Stimulated activated CD4-positive, alpha-beta T cell treated with anti-CD3 and anti-CD28 coated beads, TNF-alpha, amount 100 ng/mL, for 48 hours (primary cell): ENCODE data around the gene ANO5.

ENCODE experiments used
- DNase-seq, 3 donors: peaks; one replicate each; pipeline ENCODE4 v3.0.0-alpha.2; 2020; ENCODE audit warnings: low read depth in 3 of 3

ANO5 gene, protein sequence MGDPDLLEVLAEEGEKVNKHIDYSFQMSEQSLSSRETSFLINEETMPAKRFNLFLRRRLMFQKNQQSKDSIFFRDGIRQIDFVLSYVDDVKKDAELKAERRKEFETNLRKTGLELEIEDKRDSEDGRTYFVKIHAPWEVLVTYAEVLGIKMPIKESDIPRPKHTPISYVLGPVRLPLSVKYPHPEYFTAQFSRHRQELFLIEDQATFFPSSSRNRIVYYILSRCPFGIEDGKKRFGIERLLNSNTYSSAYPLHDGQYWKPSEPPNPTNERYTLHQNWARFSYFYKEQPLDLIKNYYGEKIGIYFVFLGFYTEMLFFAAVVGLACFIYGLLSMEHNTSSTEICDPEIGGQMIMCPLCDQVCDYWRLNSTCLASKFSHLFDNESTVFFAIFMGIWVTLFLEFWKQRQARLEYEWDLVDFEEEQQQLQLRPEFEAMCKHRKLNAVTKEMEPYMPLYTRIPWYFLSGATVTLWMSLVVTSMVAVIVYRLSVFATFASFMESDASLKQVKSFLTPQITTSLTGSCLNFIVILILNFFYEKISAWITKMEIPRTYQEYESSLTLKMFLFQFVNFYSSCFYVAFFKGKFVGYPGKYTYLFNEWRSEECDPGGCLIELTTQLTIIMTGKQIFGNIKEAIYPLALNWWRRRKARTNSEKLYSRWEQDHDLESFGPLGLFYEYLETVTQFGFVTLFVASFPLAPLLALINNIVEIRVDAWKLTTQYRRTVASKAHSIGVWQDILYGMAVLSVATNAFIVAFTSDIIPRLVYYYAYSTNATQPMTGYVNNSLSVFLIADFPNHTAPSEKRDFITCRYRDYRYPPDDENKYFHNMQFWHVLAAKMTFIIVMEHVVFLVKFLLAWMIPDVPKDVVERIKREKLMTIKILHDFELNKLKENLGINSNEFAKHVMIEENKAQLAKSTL

GRCh38 chr11:22192642-22193347 is at the start of gene ANO5:
Gene ANO5 (plus strand): TSS chr11:22193085. CDS start chr11:22193493, 408 bp downstream.
- DNase-seq = no peak

- DNase-seq = no peak
These were observed 41.2 kb upstream of the ANO5 start for GRCh38 chr11:22151649-22152197.

- DNase-seq = no peak
These were observed 35.4 kb upstream of the ANO5 start for GRCh38 chr11:22157531-22157930.

- DNase-seq = no peak
These were observed 31.4 kb upstream of the ANO5 start for GRCh38 chr11:22161489-22161888.

DNA sequence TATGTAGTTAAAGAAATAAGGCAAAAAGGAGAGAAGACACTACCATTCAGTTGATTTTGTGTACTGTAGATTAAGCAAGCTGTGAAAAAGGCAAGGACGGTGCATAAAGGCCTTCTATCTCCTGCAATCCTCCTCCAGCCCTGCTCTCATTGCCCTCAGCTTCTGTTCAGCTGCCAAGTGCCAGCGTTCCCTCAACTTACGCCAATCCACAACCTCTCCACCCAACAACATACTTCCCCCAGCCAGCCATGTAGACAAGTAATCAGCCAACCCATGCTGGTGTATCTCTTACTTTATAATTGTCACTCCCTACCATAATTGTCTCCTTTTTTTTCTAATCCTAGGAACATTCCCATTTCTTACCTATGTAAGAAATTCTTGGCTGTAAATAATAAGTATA is 30.1 kb upstream of the ANO5 start:
- no peak for DNase-seq

DNA sequence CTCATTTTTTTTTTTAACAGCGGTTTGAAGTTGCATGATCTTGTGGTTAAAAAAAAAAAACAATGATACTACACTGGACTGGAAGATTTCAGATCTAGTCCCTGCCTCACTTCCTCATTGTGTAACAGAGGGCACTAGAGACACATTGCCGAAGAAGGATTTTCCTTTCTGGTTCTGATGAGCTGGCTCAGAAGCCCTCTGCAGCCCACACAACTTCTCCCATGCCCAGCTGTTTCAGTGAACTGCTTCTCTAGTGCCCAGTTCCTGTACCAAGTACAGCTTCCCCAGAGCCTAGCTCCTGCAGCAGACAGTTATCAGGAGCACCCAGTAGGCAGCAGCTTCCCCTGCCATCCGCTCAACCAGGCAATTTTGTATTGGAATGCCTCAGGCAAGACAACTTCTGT is 29.5 kb upstream of the ANO5 start:
- DNase-seq = no peak

DNA sequence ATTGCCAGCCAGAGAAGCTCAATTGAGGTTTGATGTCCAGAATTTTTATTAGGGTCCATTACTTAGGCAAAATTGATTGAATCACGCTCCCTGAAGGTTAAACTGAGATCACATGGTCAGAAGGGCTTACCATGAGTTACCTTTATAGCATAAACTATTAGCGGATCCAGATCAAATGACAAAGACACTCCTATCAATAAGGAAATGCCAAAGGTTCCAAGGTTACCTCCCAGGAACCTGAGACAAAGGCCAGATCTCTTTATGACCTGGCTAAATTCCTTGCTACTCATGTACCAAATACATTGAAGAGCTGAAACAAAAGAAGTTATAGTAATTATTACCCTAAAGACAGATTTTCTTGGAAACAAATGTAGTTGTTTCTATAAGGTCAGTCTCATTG is 27.8 kb upstream of the ANO5 start:
- no peak for DNase-seq

- DNase-seq = no peak
These were observed 26.9 kb upstream of the ANO5 start for GRCh38 chr11:22165759-22166513.

- no peak for DNase-seq
These were observed 23.1 kb upstream of the ANO5 start for GRCh38 chr11:22169833-22170232.

GRCh38 chr11:22173532-22173931 is 19.4 kb upstream of the ANO5 start:
- no peak for DNase-seq

DNA sequence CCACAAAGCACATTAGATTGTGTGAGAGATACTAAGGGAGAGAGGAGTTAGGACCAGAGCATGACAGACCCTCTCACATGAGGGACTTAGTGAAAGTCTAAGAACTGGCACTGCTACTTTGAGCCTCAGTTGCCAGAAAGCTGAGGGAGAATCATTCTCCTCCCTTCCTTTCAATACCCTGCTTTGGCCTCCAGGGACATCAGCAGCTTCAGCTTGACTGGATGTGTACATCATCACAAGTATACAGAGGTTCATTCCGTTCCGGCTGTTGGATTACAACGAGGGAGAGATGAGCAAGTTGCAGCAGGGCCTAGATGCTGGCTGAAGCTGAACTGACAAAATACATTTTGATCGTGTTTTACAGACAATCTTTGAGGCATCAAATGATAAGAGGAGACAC is 15.7 kb upstream of the ANO5 start:
- DNase-seq = no peak

DNA sequence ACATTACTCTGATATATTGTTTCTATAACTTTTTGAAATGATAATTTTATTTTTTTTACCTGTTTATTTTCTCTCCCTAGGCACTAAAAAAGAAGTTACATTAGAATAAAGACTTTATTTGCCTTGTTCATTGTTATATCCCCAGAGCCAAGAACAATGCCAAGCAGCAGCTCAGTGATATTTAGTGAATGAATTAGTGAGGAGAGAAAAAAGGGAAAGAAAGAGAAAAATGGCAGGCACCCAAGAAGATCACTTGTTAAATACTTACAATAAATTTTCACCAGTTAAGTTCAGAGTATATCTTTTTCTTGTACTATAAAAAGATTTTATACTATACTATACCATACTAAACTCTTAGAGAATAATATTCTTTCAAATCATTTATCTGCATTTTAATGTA is 13.3 kb upstream of the ANO5 start:
- no peak for DNase-seq

DNA sequence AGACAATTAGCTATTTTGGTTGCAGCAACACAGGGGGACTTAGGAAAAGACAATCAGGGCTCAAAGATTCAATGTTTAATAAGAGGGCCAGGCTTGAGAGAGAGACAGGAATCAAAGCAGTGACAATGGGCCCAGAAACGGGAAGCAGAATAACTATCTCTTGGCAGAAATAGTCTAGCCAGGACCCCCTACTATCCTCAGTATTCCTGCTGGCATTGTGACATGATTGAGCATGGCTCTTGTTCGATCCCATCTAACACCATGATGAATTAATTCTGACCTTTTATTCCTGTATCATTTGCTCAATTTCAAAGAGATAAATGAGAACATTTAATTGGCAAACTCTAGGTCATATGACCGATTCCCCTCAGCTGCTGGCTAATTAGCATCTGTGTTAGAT is 12.8 kb upstream of the ANO5 start:
- DNase-seq = no peak

- DNase-seq = no peak
These were observed 3.2 kb upstream of the ANO5 start for GRCh38 chr11:22189660-22190059.

DNA sequence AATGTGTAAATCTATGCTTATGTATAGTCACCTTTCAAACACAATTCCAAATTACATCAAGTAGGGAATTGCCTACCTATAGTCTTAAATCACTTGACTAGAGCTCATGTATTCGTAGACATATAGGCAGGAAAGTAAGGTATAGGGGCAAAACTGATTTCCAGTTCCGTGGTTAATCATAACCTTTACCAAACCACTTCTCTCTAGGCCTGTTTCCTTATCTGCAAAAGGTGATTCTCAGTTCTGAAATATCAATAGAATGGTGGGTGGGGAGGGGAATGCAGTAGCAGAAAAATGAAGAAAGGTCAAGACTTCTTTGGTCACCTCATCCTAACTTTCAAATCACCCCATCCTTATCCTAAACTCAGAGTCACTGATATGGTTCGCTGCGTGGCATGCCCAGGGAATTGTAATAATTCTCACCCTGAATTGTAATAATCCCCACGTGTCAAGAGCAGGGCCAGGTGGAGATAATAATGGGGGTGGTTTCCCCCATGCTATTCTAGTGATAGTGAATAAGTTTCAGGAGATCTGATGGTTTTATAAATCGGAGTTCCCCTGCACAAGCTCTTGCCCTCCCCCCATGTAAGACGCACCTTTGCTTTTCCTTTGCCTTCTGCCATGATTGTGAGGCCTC is 1.9 kb upstream of the ANO5 start:
- DNase-seq = no peak

GRCh38 chr11:22192289-22192641 is 620 bp upstream of the ANO5 start:
- no peak for DNase-seq

DNA sequence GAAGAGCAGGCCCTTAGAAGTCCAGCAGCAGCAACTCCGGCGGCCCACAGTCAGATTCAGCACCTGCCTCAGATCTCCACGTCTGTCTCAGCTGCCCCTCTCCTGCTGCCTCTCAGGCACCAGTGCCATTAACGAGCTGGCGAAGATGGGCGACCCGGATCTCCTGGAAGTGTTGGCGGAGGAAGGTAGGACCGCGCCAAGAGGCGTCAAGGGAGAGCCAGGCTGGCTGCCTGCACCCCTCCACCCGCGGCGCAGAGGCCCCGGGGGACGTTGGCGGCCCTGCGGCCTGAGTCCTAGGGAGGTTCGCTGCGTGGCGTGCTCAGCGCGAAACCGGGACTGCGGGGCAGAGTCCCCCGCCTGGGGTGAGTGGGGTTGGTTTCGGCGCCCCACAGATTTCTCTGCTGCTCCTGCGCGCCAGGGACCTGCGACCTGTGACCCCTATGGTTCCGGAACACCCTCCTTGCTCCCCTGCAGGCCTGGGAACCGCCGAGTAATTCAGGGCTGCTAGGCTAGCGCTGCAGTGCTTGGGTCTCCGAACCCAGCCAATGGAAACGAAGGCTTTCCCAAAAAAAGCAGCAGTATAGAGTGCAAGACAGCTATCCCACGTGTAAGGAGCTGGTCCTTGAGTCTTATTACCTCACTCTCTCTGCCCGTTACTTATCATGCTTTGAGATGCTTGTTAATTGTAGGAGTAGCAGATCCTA is 615 bp downstream of the ANO5 start:
- DNase-seq = no peak

DNA sequence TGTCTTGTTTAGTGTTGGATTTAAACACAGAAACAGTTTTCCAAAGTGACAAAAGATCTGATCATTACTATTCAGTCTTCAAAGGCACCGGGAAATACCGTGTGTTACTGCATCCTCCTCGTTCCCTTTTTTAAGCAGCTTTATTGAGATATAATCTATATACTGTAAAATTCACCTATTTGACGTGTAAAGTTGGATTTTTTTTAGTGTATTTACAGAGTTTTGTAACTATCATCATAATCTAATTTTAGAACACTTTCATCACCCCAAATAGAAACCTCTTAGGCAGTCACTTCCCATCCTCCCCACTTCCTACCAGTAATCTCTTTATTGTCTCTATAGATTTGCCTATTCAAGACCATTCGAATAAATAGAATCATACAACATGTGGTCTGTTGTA is 1.4 kb downstream of the ANO5 start:
- DNase-seq = no peak

- no peak for DNase-seq
These were observed 2.0 kb downstream of the ANO5 start for GRCh38 chr11:22194907-22195306.
